ENCODE measurements around the gene SPATA13.

- TF ChIP-seq, protein P1, sequence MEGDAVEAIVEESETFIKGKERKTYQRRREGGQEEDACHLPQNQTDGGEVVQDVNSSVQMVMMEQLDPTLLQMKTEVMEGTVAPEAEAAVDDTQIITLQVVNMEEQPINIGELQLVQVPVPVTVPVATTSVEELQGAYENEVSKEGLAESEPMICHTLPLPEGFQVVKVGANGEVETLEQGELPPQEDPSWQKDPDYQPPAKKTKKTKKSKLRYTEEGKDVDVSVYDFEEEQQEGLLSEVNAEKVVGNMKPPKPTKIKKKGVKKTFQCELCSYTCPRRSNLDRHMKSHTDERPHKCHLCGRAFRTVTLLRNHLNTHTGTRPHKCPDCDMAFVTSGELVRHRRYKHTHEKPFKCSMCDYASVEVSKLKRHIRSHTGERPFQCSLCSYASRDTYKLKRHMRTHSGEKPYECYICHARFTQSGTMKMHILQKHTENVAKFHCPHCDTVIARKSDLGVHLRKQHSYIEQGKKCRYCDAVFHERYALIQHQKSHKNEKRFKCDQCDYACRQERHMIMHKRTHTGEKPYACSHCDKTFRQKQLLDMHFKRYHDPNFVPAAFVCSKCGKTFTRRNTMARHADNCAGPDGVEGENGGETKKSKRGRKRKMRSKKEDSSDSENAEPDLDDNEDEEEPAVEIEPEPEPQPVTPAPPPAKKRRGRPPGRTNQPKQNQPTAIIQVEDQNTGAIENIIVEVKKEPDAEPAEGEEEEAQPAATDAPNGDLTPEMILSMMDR (IDR thresholded peaks at IDR 0.05) = no peak
- TF ChIP-seq POLR2AphosphoS5 (IDR thresholded peaks at IDR 0.05) = no peak
These were observed 103.1 kb downstream of the SPATA13 start for GRCh38 chr13:24263632-24264031.
